ENCODE data around the gene TSPAN10.

The TSPAN10 gene

GRCh38 chr17:81647640-81648012 is 10.6 kb downstream of the TSPAN10 start:
- H3K4me1 Mint-ChIP-seq (ENCODE audit: low read depth) = peaks cover 3% of the 10 kb centered on the region
- H3K9me3 Mint-ChIP-seq (ENCODE audit: low read depth) = no peaks in the 10 kb centered on the region
- peaks cover 11% of the 10 kb centered on the region for H3K27me3 Mint-ChIP-seq
- H3K27ac Mint-ChIP-seq = no peak overlapping the region
- H3K4me3 Mint-ChIP-seq = no peak overlapping the region
- H3K36me3 Mint-ChIP-seq = no peaks in the 10 kb centered on the region

GRCh38 chr17:81648013-81648706 is 11.2 kb downstream of the TSPAN10 start:
- no peaks in the 10 kb centered on the region for H3K36me3 Mint-ChIP-seq
- H3K27me3 Mint-ChIP-seq = peaks cover 11% of the 10 kb centered on the region
- H3K4me1 Mint-ChIP-seq (ENCODE audit: low read depth) = peaks cover 3% of the 10 kb centered on the region
- no peak overlapping the region for H3K4me3 Mint-ChIP-seq
- H3K27ac Mint-ChIP-seq = no peak overlapping the region
- H3K9me3 Mint-ChIP-seq (ENCODE audit: low read depth) = no peaks in the 10 kb centered on the region

- no peaks in the 10 kb centered on the region for H3K36me3 Mint-ChIP-seq
- H3K4me1 Mint-ChIP-seq (ENCODE audit: low read depth) = peaks cover 7% of the 10 kb centered on the region
- peaks cover 11% of the 10 kb centered on the region for H3K27me3 Mint-ChIP-seq
- H3K9me3 Mint-ChIP-seq (ENCODE audit: low read depth) = no peaks in the 10 kb centered on the region
- no peak overlapping the region for H3K27ac Mint-ChIP-seq
- H3K4me3 Mint-ChIP-seq = no peak overlapping the region
Observed at GRCh38 chr17:81648707-81649085, 11.7 kb downstream of the TSPAN10 start.

GRCh38 chr17:81650951-81651350 is 14.0 kb downstream of the TSPAN10 start:
- H3K9me3 Mint-ChIP-seq (ENCODE audit: low read depth) = no peaks in the 10 kb centered on the region
- H3K4me1 Mint-ChIP-seq (ENCODE audit: low read depth) = peaks cover 7% of the 10 kb centered on the region
- H3K36me3 Mint-ChIP-seq = no peaks in the 10 kb centered on the region
- no peak overlapping the region for H3K4me3 Mint-ChIP-seq
- H3K27me3 Mint-ChIP-seq = peaks cover 11% of the 10 kb centered on the region
- H3K27ac Mint-ChIP-seq = no peak overlapping the region

GRCh38 chr17:81651692-81652091 is 14.7 kb downstream of the TSPAN10 start:
- Mint-ChIP-seq H3K27me3 (peaks cover 11% of the 10 kb centered on the region), H3K27ac (no peak overlapping the region), H3K9me3 (ENCODE audit: low read depth) (no peaks in the 10 kb centered on the region), H3K4me3 (peak overlapping the region; percentile 6), H3K36me3 (no peaks in the 10 kb centered on the region), H3K4me1 (ENCODE audit: low read depth) (peaks cover 7% of the 10 kb centered on the region)

GRCh38 chr17:81652906-81653771 is 16.1 kb downstream of the TSPAN10 start:
- Mint-ChIP-seq H3K4me3 (peak overlapping the region; percentile 79), H3K27me3 (peaks cover 8% of the 10 kb centered on the region), H3K9me3 (ENCODE audit: low read depth) (no peaks in the 10 kb centered on the region), H3K27ac (no peak overlapping the region), H3K36me3 (no peaks in the 10 kb centered on the region), H3K4me1 (ENCODE audit: low read depth) (peaks cover 7% of the 10 kb centered on the region)

- Mint-ChIP-seq H3K9me3 (ENCODE audit: low read depth) (no peaks in the 10 kb centered on the region), H3K4me3 (no peak overlapping the region), H3K36me3 (no peaks in the 10 kb centered on the region), H3K27ac (no peak overlapping the region), H3K27me3 (peaks cover 3% of the 10 kb centered on the region), H3K4me1 (ENCODE audit: low read depth) (peaks cover 7% of the 10 kb centered on the region)
Observed at GRCh38 chr17:81655378-81656117, 18.6 kb downstream of the TSPAN10 start.

- Mint-ChIP-seq H3K27ac (no peak within 1 kb of the TSS), H3K36me3 (no peaks in the 10 kb centered on the region), H3K9me3 (ENCODE audit: low read depth) (no peaks in the 10 kb centered on the region), H3K27me3 (peaks cover 3% of the 10 kb centered on the region), H3K4me3 (no peak within 1 kb of the TSS), H3K4me1 (ENCODE audit: low read depth) (peaks cover 7% of the 10 kb centered on the region)
Observed at GRCh38 chr17:81656118-81656743, 19.2 kb downstream of the TSPAN10 start, which contains the start of gene PDE6G. TSS of gene PDE6G (minus strand) at chr17:81656542. CDS start at chr17:81653305, 3,237 bp downstream.

- Mint-ChIP-seq H3K9me3 (ENCODE audit: low read depth) (no peaks in the 10 kb centered on the region), H3K27ac (no peak overlapping the region), H3K4me3 (no peak overlapping the region), H3K4me1 (ENCODE audit: low read depth) (peaks cover 5% of the 10 kb centered on the region), H3K36me3 (no peaks in the 10 kb centered on the region), H3K27me3 (peaks cover 1% of the 10 kb centered on the region)
Observed at GRCh38 chr17:81656835-81657234, 19.8 kb downstream of the TSPAN10 start.

GRCh38 chr17:81659038-81659437 is 22.0 kb downstream of the TSPAN10 start:
- peaks cover 8% of the 10 kb centered on the region for H3K4me1 Mint-ChIP-seq (ENCODE audit: low read depth)
- H3K36me3 Mint-ChIP-seq = no peaks in the 10 kb centered on the region
- H3K4me3 Mint-ChIP-seq = no peak overlapping the region
- no peaks in the 10 kb centered on the region for H3K9me3 Mint-ChIP-seq (ENCODE audit: low read depth)
- H3K27me3 Mint-ChIP-seq = no peaks in the 10 kb centered on the region
- H3K27ac Mint-ChIP-seq = no peak overlapping the region

- H3K9me3 Mint-ChIP-seq (ENCODE audit: low read depth) = no peaks in the 10 kb centered on the region
- H3K27me3 Mint-ChIP-seq = no peaks in the 10 kb centered on the region
- peaks cover 13% of the 10 kb centered on the region for H3K4me1 Mint-ChIP-seq (ENCODE audit: low read depth)
- H3K4me3 Mint-ChIP-seq = no peak overlapping the region
- no peaks in the 10 kb centered on the region for H3K36me3 Mint-ChIP-seq
- H3K27ac Mint-ChIP-seq = no peak overlapping the region
Observed at GRCh38 chr17:81660441-81660840, 23.4 kb downstream of the TSPAN10 start.

GRCh38 chr17:81662002-81662401 is 25.0 kb downstream of the TSPAN10 start:
- Mint-ChIP-seq H3K36me3 (no peaks in the 10 kb centered on the region), H3K27ac (peak overlapping the region; percentile 81), H3K4me3 (no peak overlapping the region), H3K4me1 (ENCODE audit: low read depth) (peaks cover 22% of the 10 kb centered on the region), H3K9me3 (ENCODE audit: low read depth) (no peaks in the 10 kb centered on the region), H3K27me3 (no peaks in the 10 kb centered on the region)

GRCh38 chr17:81664051-81664470 is 27.1 kb downstream of the TSPAN10 start:
- peaks cover 34% of the 10 kb centered on the region for H3K4me1 Mint-ChIP-seq (ENCODE audit: low read depth)
- no peaks in the 10 kb centered on the region for H3K36me3 Mint-ChIP-seq
- peak overlapping the region; percentile 81 for H3K27ac Mint-ChIP-seq
- H3K27me3 Mint-ChIP-seq = no peaks in the 10 kb centered on the region
- H3K4me3 Mint-ChIP-seq = peak overlapping the region; percentile 96
- no peaks in the 10 kb centered on the region for H3K9me3 Mint-ChIP-seq (ENCODE audit: low read depth)

- Mint-ChIP-seq H3K4me1 (ENCODE audit: low read depth) (peaks cover 34% of the 10 kb centered on the region), H3K36me3 (no peaks in the 10 kb centered on the region)
Observed at GRCh38 chr17:81665205-81666091, 28.5 kb downstream of the TSPAN10 start.

More at GRCh38 chr17:81665205-81666091, 28.5 kb downstream of the TSPAN10 start:
- Mint-ChIP-seq H3K9me3 (ENCODE audit: low read depth) (no peaks in the 10 kb centered on the region), H3K27me3 (no peaks in the 10 kb centered on the region), H3K27ac (peak overlapping the region; percentile 99), H3K4me3 (peak overlapping the region; percentile 96)

Data from activated naive CD8-positive, alpha-beta T cell (primary cell).